OCI-LY7 (cell line): ENCODE data around the gene SMAP1.

Experiments
- EZH2phosphoT487 ChIP-seq: fragments of 200-600 bp; sonication (generic); IDR thresholded peaks from 2 replicates; pipeline ENCODE4 v1.6.1; 2018; ENCODE audit warnings: low read depth, borderline replicate concordance, mild to moderate bottlenecking, mixed run types, antibody characterized with exemption, low read length, moderate library complexity, mixed read lengths
- TF ChIP-seq, protein P1 (sequence below): fragments of 200-600 bp; sonication (generic); conservative IDR thresholded peaks from 2 replicates; pipeline ENCODE4 v1.5.1; 2014; ENCODE audit warnings: mild to moderate bottlenecking, antibody characterized with exemption, low read length, moderate library complexity, mixed read lengths

DNA sequence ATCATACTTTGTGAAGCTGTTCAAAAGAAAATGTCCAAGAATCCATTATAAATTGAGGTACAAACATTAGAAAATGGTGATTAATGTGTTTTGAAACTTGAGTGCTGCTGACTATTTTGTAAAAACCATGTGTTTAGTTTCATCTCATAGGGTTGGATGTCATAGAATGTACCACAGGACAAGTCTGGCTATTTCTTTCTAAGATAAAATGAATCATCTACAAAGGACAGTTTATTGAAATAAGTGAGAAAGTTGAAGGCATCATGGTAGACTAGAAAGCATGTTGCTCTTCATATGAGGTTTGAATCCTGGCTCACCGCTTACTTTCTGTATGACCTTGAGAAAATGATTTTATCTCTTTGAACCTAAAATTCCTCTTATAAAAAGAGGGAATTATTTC lies 29.2 kb upstream of the SMAP1 start:
- TF ChIP-seq, protein P1, sequence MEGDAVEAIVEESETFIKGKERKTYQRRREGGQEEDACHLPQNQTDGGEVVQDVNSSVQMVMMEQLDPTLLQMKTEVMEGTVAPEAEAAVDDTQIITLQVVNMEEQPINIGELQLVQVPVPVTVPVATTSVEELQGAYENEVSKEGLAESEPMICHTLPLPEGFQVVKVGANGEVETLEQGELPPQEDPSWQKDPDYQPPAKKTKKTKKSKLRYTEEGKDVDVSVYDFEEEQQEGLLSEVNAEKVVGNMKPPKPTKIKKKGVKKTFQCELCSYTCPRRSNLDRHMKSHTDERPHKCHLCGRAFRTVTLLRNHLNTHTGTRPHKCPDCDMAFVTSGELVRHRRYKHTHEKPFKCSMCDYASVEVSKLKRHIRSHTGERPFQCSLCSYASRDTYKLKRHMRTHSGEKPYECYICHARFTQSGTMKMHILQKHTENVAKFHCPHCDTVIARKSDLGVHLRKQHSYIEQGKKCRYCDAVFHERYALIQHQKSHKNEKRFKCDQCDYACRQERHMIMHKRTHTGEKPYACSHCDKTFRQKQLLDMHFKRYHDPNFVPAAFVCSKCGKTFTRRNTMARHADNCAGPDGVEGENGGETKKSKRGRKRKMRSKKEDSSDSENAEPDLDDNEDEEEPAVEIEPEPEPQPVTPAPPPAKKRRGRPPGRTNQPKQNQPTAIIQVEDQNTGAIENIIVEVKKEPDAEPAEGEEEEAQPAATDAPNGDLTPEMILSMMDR, result no peak
- TF ChIP-seq EZH2phosphoT487, result no peak
